Choroid plexus epithelial cell (primary cell): ENCODE measurements around the gene BSN.

Experiments
- DNase-seq: peaks from one replicate; pipeline ENCODE4 v3.0.0-alpha.2; 2010; ENCODE audit warnings: low read depth
- H3K4me3 ChIP-seq: 2 replicates; pipeline ENCODE4 v1.5.1; 2011; ENCODE audit warnings: low read depth, mild to moderate bottlenecking, control low read depth, low read length, moderate library complexity
- CTCF ChIP-seq: conservative IDR thresholded peaks from 2 replicates; pipeline ENCODE4 v1.5.1; 2011; ENCODE audit warnings: low read depth, mild to moderate bottlenecking, control low read depth, inconsistent platforms, low read length, moderate library complexity

Gene BSN

GRCh38 chr3:49518016-49518415 lies 36.3 kb upstream of the BSN start:
- DNase-seq, result no peak
- H3K4me3 ChIP-seq, result no peak overlapping the region
- TF ChIP-seq CTCF, result no peak

GRCh38 chr3:49518441-49518840 lies 35.8 kb upstream of the BSN start:
- no peak for TF ChIP-seq CTCF
- H3K4me3 ChIP-seq, result no peak overlapping the region
- DNase-seq, result no peak

GRCh38 chr3:49519296-49519695 lies 35.0 kb upstream of the BSN start:
- no peak for TF ChIP-seq CTCF
- H3K4me3 ChIP-seq, result no peak overlapping the region
- no peak for DNase-seq

GRCh38 chr3:49519916-49520385 lies 34.3 kb upstream of the BSN start:
- no peak for TF ChIP-seq CTCF
- DNase-seq, result no peak
- no peak overlapping the region for H3K4me3 ChIP-seq

GRCh38 chr3:49523756-49524747 lies 30.2 kb upstream of the BSN start:
- H3K4me3 ChIP-seq, result no peak overlapping the region
- TF ChIP-seq CTCF, result no peak
- DNase-seq, result no peak

GRCh38 chr3:49529567-49529966 lies 24.7 kb upstream of the BSN start:
- DNase-seq, result no peak
- no peak overlapping the region for H3K4me3 ChIP-seq
- no peak for TF ChIP-seq CTCF

GRCh38 chr3:49530231-49530630 lies 24.0 kb upstream of the BSN start:
- H3K4me3 ChIP-seq, result no peak overlapping the region
- no peak for DNase-seq
- no peak for TF ChIP-seq CTCF
